Measurements from ENCODE around the gene PATJ.

- no peak for TF ChIP-seq CTCF (IDR thresholded peaks at IDR 0.05; ENCODE audit: poor library complexity, severe bottlenecking)
- no peak for TF ChIP-seq REST (IDR thresholded peaks at IDR 0.05; ENCODE audit: borderline replicate concordance)
These were observed 445.3 kb downstream of the PATJ start for GRCh38 chr1:62187548-62187947.

All from neural cell (in vitro differentiated cells).